Endodermal cell (in vitro differentiated cells): Measurements from ENCODE around the gene P2RX5. TPM values are rescaled to one million over a fixed set of nuclear protein-coding genes. Genes with fewer than 3 reads are reported as not detected.

Experiments used
- DNase-seq: peaks from one replicate; pipeline ENCODE4 v3.0.0-alpha.2; 2017
- H3K27ac ChIP-seq: 2 replicates; pipeline ENCODE4 v1.5.1; 2013; ENCODE audit warnings: mild to moderate bottlenecking, low read depth, low read length, moderate library complexity
- H3K27me3 ChIP-seq: 2 replicates; pipeline ENCODE4 v1.6.1; 2013; ENCODE audit warnings: mild to moderate bottlenecking, low read length, moderate library complexity; ENCODE audit not compliant: insufficient read depth, control insufficient read depth, poor library complexity, severe bottlenecking
- H3K36me3 ChIP-seq: 2 replicates; pipeline ENCODE4 v1.7.0; 2013; ENCODE audit warnings: mild to moderate bottlenecking, low read length, moderate library complexity; ENCODE audit not compliant: control insufficient read depth, insufficient read depth
- H3K4me1 ChIP-seq: one replicate; pipeline ENCODE4 v1.7.0; 2013; ENCODE audit warnings: low read length; ENCODE audit not compliant: control insufficient read depth, insufficient read depth
- H3K4me3 ChIP-seq: 2 replicates; pipeline ENCODE4 v1.5.1; 2013; ENCODE audit warnings: mild to moderate bottlenecking, low read length, moderate library complexity
- H3K9ac ChIP-seq: 2 replicates; pipeline ENCODE4 v1.6.1; 2013; ENCODE audit warnings: mild to moderate bottlenecking, low read length, moderate library complexity; ENCODE audit not compliant: poor library complexity, severe bottlenecking; ENCODE audit errors: extremely low read depth
- H3K9me3 ChIP-seq: 2 replicates; pipeline ENCODE4 v1.6.1; 2013; ENCODE audit warnings: mild to moderate bottlenecking, low read length, moderate library complexity; ENCODE audit not compliant: control insufficient read depth
- H3K27ac Mint-ChIP-seq: 2 replicates; pipeline ENCODE4 v1.8.0; 2020; ENCODE audit warnings: mixed read lengths
- H3K27me3 Mint-ChIP-seq: 2 replicates; pipeline ENCODE4 v1.8.0; 2021; ENCODE audit warnings: mild to moderate bottlenecking, mixed read lengths; ENCODE audit not compliant: insufficient read depth
- H3K36me3 Mint-ChIP-seq: 2 replicates; pipeline ENCODE4 v1.8.0; 2020; ENCODE audit warnings: low read depth, mixed read lengths
- H3K4me1 Mint-ChIP-seq: 2 replicates; pipeline ENCODE4 v1.8.0; 2020; ENCODE audit warnings: mixed read lengths
- H3K4me3 Mint-ChIP-seq: 2 replicates; pipeline ENCODE4 v1.8.0; 2020; ENCODE audit warnings: mild to moderate bottlenecking, moderate library complexity, mixed read lengths
- H3K9me3 Mint-ChIP-seq: 2 replicates; pipeline ENCODE4 v1.8.0; 2020; ENCODE audit warnings: mild to moderate bottlenecking, mixed read lengths
- CTCF ChIP-seq: fragments of 200-600 bp; sonication (generic); conservative IDR thresholded peaks from 2 replicates; pipeline ENCODE4 v1.5.0; 2021; ENCODE audit warnings: antibody characterized with exemption, mild to moderate bottlenecking
- WGBS, 2 experiments: methylation state at CpG; one replicate each; pipeline versions ENCODE4 v1.1.5 to v1.1.7; 2013; ENCODE audit warnings: missing lambda C conversion rate in 2 of 2, mixed read lengths in 1 of 2; ENCODE audit not compliant: insufficient coverage in 1 of 2, insufficient read length in 1 of 2; 5-methylcytosine and 5-hydroxymethylcytosine counted together
- total RNA-seq, 2 donors: library from RNA; stranded (reverse); fragmentation: NEBNext Ultra II Directional in 1 of 2; extraction: Animal tissue kit (Norgen Biotek cat#: 25700) in 1 of 2; gene quantifications; 2 replicates in 1 of 2; 3 replicates in 1 of 2; pipeline ENCODE4 v1.2.1, GENCODE V29; 2021

Gene P2RX5
- total RNA-seq, 2 donors from 2014 or later = 0.46 to 0.57 TPM

- Mint-ChIP-seq H3K36me3 (peaks cover 55% of the 10 kb centered on the region), H3K27ac (peak overlapping the region; percentile 44), H3K27me3 (no peaks in the 10 kb centered on the region), H3K9me3 (no peaks in the 10 kb centered on the region), H3K4me3 (no peak overlapping the region), H3K4me1 (peaks cover 13% of the 10 kb centered on the region)
- WGBS, 2 experiments = 82 to 95% methylated on average over 4 to 10 of the region's 10 CpGs
- Histone ChIP-seq H3K27ac (no peak overlapping the region), H3K4me3 (no peak overlapping the region), H3K4me1 (no peaks in the 10 kb centered on the region), H3K9ac (no peak overlapping the region), H3K9me3 (no peaks in the 10 kb centered on the region), H3K36me3 (peaks cover 47% of the 10 kb centered on the region), H3K27me3 (no peaks in the 10 kb centered on the region)
- DNase-seq = no peak
- no peak for TF ChIP-seq CTCF
Measured at GRCh38 chr17:3630781-3631180, 65.2 kb downstream of the P2RX5 start.

- Histone ChIP-seq H3K36me3 (peaks cover 68% of the 10 kb centered on the region), H3K27ac (no peak overlapping the region), H3K9ac (no peak overlapping the region), H3K4me1 (no peaks in the 10 kb centered on the region), H3K27me3 (no peaks in the 10 kb centered on the region), H3K4me3 (no peak overlapping the region), H3K9me3 (no peaks in the 10 kb centered on the region)
- H3K9me3 Mint-ChIP-seq = no peaks in the 10 kb centered on the region
- no peak for TF ChIP-seq CTCF
- no peak for DNase-seq
- H3K36me3 Mint-ChIP-seq = peaks cover 74% of the 10 kb centered on the region
- peaks cover 2% of the 10 kb centered on the region for H3K4me1 Mint-ChIP-seq
- WGBS, 2 experiments = 96 to 98% methylated on average over 9 to 11 of the region's 11 CpGs
- H3K27ac Mint-ChIP-seq = no peak overlapping the region
- no peaks in the 10 kb centered on the region for H3K27me3 Mint-ChIP-seq
- no peak overlapping the region for H3K4me3 Mint-ChIP-seq
Measured at GRCh38 chr17:3627769-3628167, 68.2 kb downstream of the P2RX5 start.

GRCh38 chr17:3626831-3627768 is 68.9 kb downstream of the P2RX5 start:
- Mint-ChIP-seq H3K27ac (no peak overlapping the region), H3K9me3 (no peaks in the 10 kb centered on the region), H3K4me3 (no peak overlapping the region), H3K27me3 (no peaks in the 10 kb centered on the region), H3K4me1 (no peaks in the 10 kb centered on the region), H3K36me3 (peaks cover 70% of the 10 kb centered on the region)
- no peak for TF ChIP-seq CTCF
- DNase-seq = no peak
- H3K27ac ChIP-seq = no peak overlapping the region
- H3K36me3 ChIP-seq = peaks cover 66% of the 10 kb centered on the region
- H3K27me3 ChIP-seq = no peaks in the 10 kb centered on the region
- 88 to 93% methylated on average over 12 to 16 of the region's 16 CpGs for WGBS, 2 experiments
- no peaks in the 10 kb centered on the region for H3K4me1 ChIP-seq
- H3K9me3 ChIP-seq = no peaks in the 10 kb centered on the region
- H3K4me3 ChIP-seq = no peak overlapping the region
- H3K9ac ChIP-seq = no peak overlapping the region

Other genes starting within 250 kb of the P2RX5 start
- gene SPATA22, start 224.3 kb downstream of the P2RX5 start, total RNA-seq = not detected
- not detected for gene ASPA, start 220.2 kb downstream of the P2RX5 start, total RNA-seq
- 10 to 100 TPM in 1 of 2 donors, 1 to 10 TPM in 1; 6.2 to 11.3 TPM for gene TRPV3, start 138.3 kb downstream of the P2RX5 start, total RNA-seq
- 1 to 10 TPM; 8.0 to 9.2 TPM for gene TRPV1, start 86.7 kb downstream of the P2RX5 start, total RNA-seq
- 10 to 100 TPM; 35.2 to 46.4 TPM for gene SHPK, start 59.9 kb downstream of the P2RX5 start, total RNA-seq
- gene CTNS, start 59.4 kb downstream of the P2RX5 start, total RNA-seq = 10 to 100 TPM; 17.2 to 18.8 TPM
- 10 to 100 TPM; 69.6 to 86.8 TPM for gene TAX1BP3, start 27.6 kb downstream of the P2RX5 start, total RNA-seq
- 10 to 100 TPM; 59.4 to 69.5 TPM for gene EMC6, start 27.3 kb downstream of the P2RX5 start, total RNA-seq
- gene HASPIN, start 27.7 kb upstream of the P2RX5 start, total RNA-seq = 10 to 100 TPM; 14.7 to 24.6 TPM
- 10 to 100 TPM; 21.8 to 34.3 TPM for gene ITGAE, start 105.0 kb upstream of the P2RX5 start, total RNA-seq
- 10 to 100 TPM; 74.5 to 75.9 TPM for gene NCBP3, start 150.1 kb upstream of the P2RX5 start, total RNA-seq
- 1 to 10 TPM; 3.8 to 6.3 TPM for gene CAMKK1, start 196.9 kb upstream of the P2RX5 start, total RNA-seq
- gene P2RX1, start 220.3 kb upstream of the P2RX5 start, total RNA-seq = not detected